ENCODE data around the gene SLC35D1. TPM values are rescaled to one million over a fixed set of nuclear protein-coding genes. Genes with fewer than 3 reads are reported as not detected.

SLC35D1 gene
- total and polyA plus RNA-seq, 2 of the 8 experiments (the other 6 are each of a cell fraction or from before 2014, with no cell fraction given) = 1.2 to 2.7 TPM

- TF ChIP-seq CHD7 (IDR thresholded peaks at IDR 0.05; ENCODE audit: insufficient replicate concordance, low read length) (no peak), EZH2 (IDR thresholded peaks at IDR 0.05; ENCODE audit: low read depth, low read length, severe bottlenecking) (no peak), TAF1 (IDR thresholded peaks at IDR 0.05; ENCODE audit: low read depth, low read length) (no peak), USF2 (IDR thresholded peaks at IDR 0.05; ENCODE audit: low read length) (no peak), MAFK (IDR thresholded peaks at IDR 0.05; ENCODE audit: low read depth, low read length) (no peak), JUN (IDR thresholded peaks at IDR 0.05; ENCODE audit: low read depth, low read length) (no peak), RNF2 (IDR thresholded peaks at IDR 0.05; ENCODE audit: borderline replicate concordance, low read depth, low read length, missing control alignments, poor library complexity, severe bottlenecking) (no peak), YY1 (IDR thresholded peaks at IDR 0.05; ENCODE audit: low read depth, low read length) (no peak)
Observed at GRCh38 chr1:66954208-66954607, 99.7 kb downstream of the SLC35D1 start (continued).
